AG04449 (cell line): ENCODE results near the gene MRPL27.

Experiments
- CTCF ChIA-PET: fragments of 350-600 bp; formaldehyde crosslinking; extraction: SDS; loops from one replicate; lab custom pipeline; 2021; ENCODE audit warnings: antibody characterized with exemption; lab: Yijun Ruan, JAX
- POLR2A ChIA-PET: fragments of 400-600, 350-600 bp; formaldehyde crosslinking; extraction: SDS; loops from one replicate; lab custom pipeline; 2020; ENCODE audit warnings: antibody characterized with exemption, inconsistent platforms; lab: Yijun Ruan, JAX
- DNase-seq: peaks from one replicate; pipeline ENCODE4 v3.0.0-alpha.2; 2010; ENCODE audit warnings: low read depth, low spot score
- H3K4me3 ChIP-seq: 2 replicates; pipeline ENCODE4 v1.5.1; 2011; ENCODE audit warnings: low read depth, mild to moderate bottlenecking, control low read depth, low read length
- CTCF ChIP-seq: IDR thresholded peaks from one replicate; pipeline ENCODE4 v1.5.1; 2011; ENCODE audit warnings: mild to moderate bottlenecking, moderate library complexity, low read length, control low read depth, inconsistent platforms; ENCODE audit not compliant: insufficient read depth; ENCODE audit errors: missing control alignments

The MRPL27 gene

GRCh38 chr17:50330151-50330775 lies 42.7 kb downstream of the MRPL27 start:
- CTCF ChIA-PET = interaction anchor here (1.0 to 2.2 kb wide), 2 partner anchors 12 to 161 kb away, joined by 3 to 8 read pairs; no protein-coding TSS in a partner anchor
- no peak for DNase-seq
- POLR2A ChIA-PET = no interaction called here
- no peak overlapping the region for H3K4me3 ChIP-seq
- no peak for TF ChIP-seq CTCF

- no peak for DNase-seq
- no peak overlapping the region for H3K4me3 ChIP-seq
- TF ChIP-seq CTCF = no peak
- ChIA-PET POLR2A (no interaction called here), CTCF (interaction anchor here (2.2 kb wide), 1 partner anchor 11 kb away, joined by 8 read pairs; no protein-coding TSS in a partner anchor)
Measured at GRCh38 chr17:50329716-50330115, 43.3 kb downstream of the MRPL27 start.

GRCh38 chr17:50328363-50329325 lies 44.3 kb downstream of the MRPL27 start:
- ChIA-PET POLR2A (no interaction called here), CTCF (interaction anchor here (0.9 to 1.4 kb wide), 2 partner anchors 12 to 188 kb away, joined by 3 to 5 read pairs; no protein-coding TSS in a partner anchor)
- no peak for DNase-seq
- no peak overlapping the region for H3K4me3 ChIP-seq
- no peak for TF ChIP-seq CTCF

GRCh38 chr17:50326831-50327364 lies 46.1 kb downstream of the MRPL27 start:
- POLR2A ChIA-PET = no interaction called here
- DNase-seq = no peak
- H3K4me3 ChIP-seq = no peak overlapping the region
- CTCF ChIA-PET = interaction anchor here (1.4 kb wide), 1 partner anchor 10 kb away, joined by 5 read pairs; no protein-coding TSS in a partner anchor
- no peak for TF ChIP-seq CTCF

- CTCF ChIA-PET = no interaction called here
- TF ChIP-seq CTCF = no peak
- no peak overlapping the region for H3K4me3 ChIP-seq
- no peak for DNase-seq
- POLR2A ChIA-PET = no interaction called here
Measured at GRCh38 chr17:50325906-50326305, 47.1 kb downstream of the MRPL27 start.
